ENCODE data around the gene RELL2.

DNA sequence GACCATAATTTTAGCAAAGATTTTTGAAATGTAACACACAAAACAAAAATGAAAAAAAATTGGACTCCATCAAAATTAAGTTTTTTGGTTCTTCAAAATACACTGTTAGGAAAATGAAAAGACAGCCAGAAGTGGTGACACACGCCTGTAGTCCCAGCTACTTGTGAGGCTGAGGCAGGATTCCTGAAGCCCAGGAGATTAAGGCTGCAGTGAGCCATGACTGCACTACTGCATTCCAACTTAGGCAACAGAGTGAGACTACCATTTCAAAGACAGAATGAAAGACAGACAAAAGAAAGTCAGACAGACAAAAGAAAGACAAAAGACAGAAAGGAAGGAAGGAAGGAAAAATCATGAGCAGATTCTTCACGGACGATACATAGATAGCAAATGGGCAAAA lies 25.5 kb upstream of the RELL2 start:
- TF ChIP-seq, protein P1, sequence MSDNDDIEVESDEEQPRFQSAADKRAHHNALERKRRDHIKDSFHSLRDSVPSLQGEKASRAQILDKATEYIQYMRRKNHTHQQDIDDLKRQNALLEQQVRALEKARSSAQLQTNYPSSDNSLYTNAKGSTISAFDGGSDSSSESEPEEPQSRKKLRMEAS (IDR thresholded peaks at IDR 0.05; ENCODE audit: low read depth): no peak
- TF ChIP-seq, protein P2, sequence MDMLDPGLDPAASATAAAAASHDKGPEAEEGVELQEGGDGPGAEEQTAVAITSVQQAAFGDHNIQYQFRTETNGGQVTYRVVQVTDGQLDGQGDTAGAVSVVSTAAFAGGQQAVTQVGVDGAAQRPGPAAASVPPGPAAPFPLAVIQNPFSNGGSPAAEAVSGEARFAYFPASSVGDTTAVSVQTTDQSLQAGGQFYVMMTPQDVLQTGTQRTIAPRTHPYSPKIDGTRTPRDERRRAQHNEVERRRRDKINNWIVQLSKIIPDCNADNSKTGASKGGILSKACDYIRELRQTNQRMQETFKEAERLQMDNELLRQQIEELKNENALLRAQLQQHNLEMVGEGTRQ (IDR thresholded peaks at IDR 0.05; ENCODE audit: borderline replicate concordance, low read depth, low read length): no peak
- TF ChIP-seq POLR2AphosphoS5 (IDR thresholded peaks at IDR 0.05; ENCODE audit: low read depth, low read length): no peak

Measured in SK-N-SH (cell line).